Activated CD8-positive, alpha-beta T cell treated with anti-CD3 and anti-CD28 coated beads for 36 hours (primary cell): ENCODE data around the gene RAB3D. TPM values are rescaled to one million over a fixed set of nuclear protein-coding genes. Genes with fewer than 3 reads are reported as not detected.

Source experiments
- ATAC-seq: fragments of 200-7000 bp; cut with Tn5 transposase; one replicate; pipeline ENCODE4 v1.10.0; 2021; ENCODE audit warnings: mild to moderate bottlenecking, moderate library complexity
- CTCF ChIA-PET: fragments of 350-600 bp; sonication (Branson Sonifier 250); formaldehyde crosslinking; loops from one replicate; lab custom pipeline; 2021; ENCODE audit warnings: antibody characterized with exemption; lab: Charles Lee
- POLR2A ChIA-PET: fragments of 350-600 bp; sonication (Branson Sonifier 250); formaldehyde crosslinking; loops from one replicate; lab custom pipeline; 2021; ENCODE audit warnings: antibody characterized with exemption; lab: Charles Lee
- DNase-seq: peaks from one replicate; pipeline ENCODE4 v3.0.0-alpha.2; 2020
- H3K27ac Mint-ChIP-seq: one replicate; pipeline ENCODE4 v1.8.0; 2021; ENCODE audit warnings: mild to moderate bottlenecking, mixed read lengths
- H3K27me3 Mint-ChIP-seq: one replicate; pipeline ENCODE4 v1.8.0; 2021; ENCODE audit warnings: mixed read lengths
- H3K36me3 Mint-ChIP-seq: one replicate; pipeline ENCODE4 v1.8.0; 2021; ENCODE audit warnings: low read depth, mixed read lengths
- H3K4me1 Mint-ChIP-seq: one replicate; pipeline ENCODE4 v1.8.0; 2021; ENCODE audit warnings: low read depth, mixed read lengths
- H3K4me3 Mint-ChIP-seq: one replicate; pipeline ENCODE4 v1.8.0; 2021; ENCODE audit warnings: mild to moderate bottlenecking, moderate library complexity, mixed read lengths
- H3K9me3 Mint-ChIP-seq: one replicate; pipeline ENCODE4 v1.8.0; 2021; ENCODE audit warnings: mixed read lengths
- intact Hi-C: fragments of 100-400 bp; cut with micrococcal nuclease; formaldehyde crosslinking; loops from one replicate; pipeline ENCODE4 v1.10.0; 2022
- total RNA-seq, 2 experiments: library from RNA; stranded (reverse); gene quantifications; one replicate each; pipeline ENCODE4 v1.2.3, GENCODE V29; 2021
- TF ChIP-seq, protein P1 (sequence below): fragments of 200-600 bp; IDR thresholded peaks from one replicate; pipeline ENCODE4 v1.8.0; 2022; ENCODE audit warnings: antibody characterized with exemption, mild to moderate bottlenecking

Gene RAB3D
- total RNA-seq, 2 experiments from 2014 or later = 6.7 to 7.0 TPM

GRCh38 chr19:11291415-11291814 is 48.0 kb downstream of the RAB3D start:
- ChIA-PET POLR2A (interaction anchor here (1.1 kb wide), 1 partner anchor 11 kb away, joined by 3 read pairs; no protein-coding TSS in a partner anchor), CTCF (interaction anchor here (1.6 kb wide), 1 partner anchor 155 kb away, joined by 4 read pairs; no protein-coding TSS in a partner anchor)
- DNase-seq (no peak), ATAC-seq (no peak)
- no peak overlapping the region for H3K27ac Mint-ChIP-seq
- no peaks in the 10 kb centered on the region for H3K9me3 Mint-ChIP-seq
- peaks cover 10% of the 10 kb centered on the region for H3K4me1 Mint-ChIP-seq
- no peak overlapping the region for H3K4me3 Mint-ChIP-seq
- TF ChIP-seq, protein P1, sequence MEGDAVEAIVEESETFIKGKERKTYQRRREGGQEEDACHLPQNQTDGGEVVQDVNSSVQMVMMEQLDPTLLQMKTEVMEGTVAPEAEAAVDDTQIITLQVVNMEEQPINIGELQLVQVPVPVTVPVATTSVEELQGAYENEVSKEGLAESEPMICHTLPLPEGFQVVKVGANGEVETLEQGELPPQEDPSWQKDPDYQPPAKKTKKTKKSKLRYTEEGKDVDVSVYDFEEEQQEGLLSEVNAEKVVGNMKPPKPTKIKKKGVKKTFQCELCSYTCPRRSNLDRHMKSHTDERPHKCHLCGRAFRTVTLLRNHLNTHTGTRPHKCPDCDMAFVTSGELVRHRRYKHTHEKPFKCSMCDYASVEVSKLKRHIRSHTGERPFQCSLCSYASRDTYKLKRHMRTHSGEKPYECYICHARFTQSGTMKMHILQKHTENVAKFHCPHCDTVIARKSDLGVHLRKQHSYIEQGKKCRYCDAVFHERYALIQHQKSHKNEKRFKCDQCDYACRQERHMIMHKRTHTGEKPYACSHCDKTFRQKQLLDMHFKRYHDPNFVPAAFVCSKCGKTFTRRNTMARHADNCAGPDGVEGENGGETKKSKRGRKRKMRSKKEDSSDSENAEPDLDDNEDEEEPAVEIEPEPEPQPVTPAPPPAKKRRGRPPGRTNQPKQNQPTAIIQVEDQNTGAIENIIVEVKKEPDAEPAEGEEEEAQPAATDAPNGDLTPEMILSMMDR = no peak
- peaks cover 24% of the 10 kb centered on the region for H3K27me3 Mint-ChIP-seq
- intact Hi-C loops = loop anchor here (10.0 kb wide), 1 partner anchor 183 kb away; no protein-coding TSS in a partner anchor
- no peaks in the 10 kb centered on the region for H3K36me3 Mint-ChIP-seq

GRCh38 chr19:11290256-11290655 is 49.2 kb downstream of the RAB3D start:
- H3K4me3 Mint-ChIP-seq = no peak overlapping the region
- H3K4me1 Mint-ChIP-seq = peaks cover 10% of the 10 kb centered on the region
- ATAC-seq (no peak), DNase-seq (no peak)
- H3K9me3 Mint-ChIP-seq = no peaks in the 10 kb centered on the region
- H3K27me3 Mint-ChIP-seq = peaks cover 24% of the 10 kb centered on the region
- TF ChIP-seq, protein P1 = no peak
- no peaks in the 10 kb centered on the region for H3K36me3 Mint-ChIP-seq
- no peak overlapping the region for H3K27ac Mint-ChIP-seq
- intact Hi-C loops = loop anchor here (10.0 kb wide), 1 partner anchor 185 kb away; no protein-coding TSS in a partner anchor
- ChIA-PET CTCF (interaction anchor here (1.0 to 1.6 kb wide), 2 partner anchors 90 to 192 kb away, joined by 3 to 4 read pairs; no protein-coding TSS in a partner anchor), POLR2A (no interaction called here)

DNA sequence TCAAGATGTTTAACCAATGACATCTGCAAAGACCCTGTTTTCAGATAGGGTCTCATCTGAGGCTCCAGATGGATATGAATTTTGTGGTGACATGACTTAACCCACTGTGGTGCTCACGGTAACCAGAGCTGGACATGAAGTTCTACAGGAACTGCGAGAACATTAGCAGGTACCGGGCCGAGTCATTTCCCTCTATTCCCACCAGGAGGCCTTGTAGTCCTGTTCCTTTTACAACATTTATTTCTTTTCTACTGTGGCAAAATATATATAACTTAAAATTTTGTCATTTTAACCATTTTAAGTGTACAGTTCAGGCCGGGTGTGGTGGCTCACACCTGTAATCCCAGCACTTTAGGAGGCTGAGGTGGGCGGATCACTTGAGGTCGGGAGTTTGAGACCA is 51.1 kb downstream of the RAB3D start:
- ChIA-PET CTCF (no interaction called here), POLR2A (no interaction called here)
- no peaks in the 10 kb centered on the region for H3K36me3 Mint-ChIP-seq
- TF ChIP-seq, protein P1 = peak; percentile 18
- peaks cover 1% of the 10 kb centered on the region for H3K4me1 Mint-ChIP-seq
- intact Hi-C loops = no loop called here
- H3K27ac Mint-ChIP-seq = no peak overlapping the region
- H3K4me3 Mint-ChIP-seq = no peak overlapping the region
- DNase-seq = no peak
- H3K27me3 Mint-ChIP-seq = peaks cover 15% of the 10 kb centered on the region
- no peaks in the 10 kb centered on the region for H3K9me3 Mint-ChIP-seq
- ATAC-seq = no peak

- H3K4me1 Mint-ChIP-seq = no peaks in the 10 kb centered on the region
- H3K27me3 Mint-ChIP-seq = peaks cover 22% of the 10 kb centered on the region
- POLR2A ChIA-PET = interaction anchor here (0.7 kb wide), 1 partner anchor 20 kb away, joined by 3 read pairs; no protein-coding TSS in a partner anchor
These were observed 53.0 kb downstream of the RAB3D start for GRCh38 chr19:11286312-11286974.

More at GRCh38 chr19:11286312-11286974, 53.0 kb downstream of the RAB3D start:
- Mint-ChIP-seq H3K36me3 (no peaks in the 10 kb centered on the region), H3K9me3 (no peaks in the 10 kb centered on the region), H3K27ac (no peak overlapping the region), H3K4me3 (no peak overlapping the region)
- TF ChIP-seq, protein P1 = no peak
- DNase-seq = peak; percentile 10
- intact Hi-C loops = no loop called here
- CTCF ChIA-PET = interaction anchor here (0.7 to 1.6 kb wide), 2 partner anchors 12 to 42 kb away, joined by 3 to 6 read pairs; no protein-coding TSS in a partner anchor
- ATAC-seq = no peak
